Stimulated activated naive CD8-positive, alpha-beta T cell treated with anti-CD3 and anti-CD28 coated beads, Interleukin-15, Interleukin-2, amounts not matched to agents 100 ng/mL and 50 ng/mL, for 24 hours (primary cell): Measurements from ENCODE around the gene SLC26A2.
A peak's percentile ranks its signal among the peaks of the same experiment; 100 is the strongest.
"Not testable (repeated sequence)": the region's sequence is repeated elsewhere in the genome, so short reads cannot be mapped to it uniquely, and the experiment has no call there.

ENCODE experiments used
- H3K27ac Mint-ChIP-seq: one replicate; pipeline ENCODE4 v1.8.0; 2021; ENCODE audit warnings: mild to moderate bottlenecking, mixed read lengths
- H3K27me3 Mint-ChIP-seq: one replicate; pipeline ENCODE4 v1.8.0; 2021; ENCODE audit warnings: mixed read lengths
- H3K36me3 Mint-ChIP-seq: one replicate; pipeline ENCODE4 v1.8.0; 2021; ENCODE audit warnings: low read depth, mixed read lengths
- H3K4me1 Mint-ChIP-seq: one replicate; pipeline ENCODE4 v1.8.0; 2021; ENCODE audit warnings: low read depth, mixed read lengths
- H3K4me3 Mint-ChIP-seq: one replicate; pipeline ENCODE4 v1.8.0; 2021; ENCODE audit warnings: mild to moderate bottlenecking, mixed read lengths
- H3K9me3 Mint-ChIP-seq: one replicate; pipeline ENCODE4 v1.8.0; 2021; ENCODE audit warnings: mixed read lengths

The SLC26A2 gene

DNA sequence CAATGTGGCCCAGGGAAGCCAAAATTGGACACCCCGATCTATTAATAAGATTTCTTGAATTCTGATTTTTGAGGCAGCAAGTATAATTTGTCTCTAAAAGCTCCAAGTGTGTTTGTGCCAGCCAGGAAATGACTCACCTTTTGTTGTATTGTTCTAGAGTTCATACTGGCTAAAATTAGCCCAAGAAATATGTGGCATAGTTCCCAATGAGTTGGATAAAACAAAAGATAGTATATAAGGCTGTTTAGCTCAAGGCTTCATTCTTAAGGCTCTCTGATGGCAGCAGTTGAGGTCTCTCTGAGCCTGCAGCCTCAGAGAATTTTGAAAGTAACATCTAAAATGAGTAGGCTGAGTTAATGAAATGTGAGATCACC is 61.6 kb downstream of the SLC26A2 start:
- Mint-ChIP-seq H3K27ac (peak overlapping the region; percentile 46), H3K4me3 (no peak overlapping the region), H3K36me3 (peaks cover 91% of the 10 kb centered on the region), H3K4me1 (peaks cover 13% of the 10 kb centered on the region), H3K27me3 (no peaks in the 10 kb centered on the region), H3K9me3 (no peaks in the 10 kb centered on the region)

DNA sequence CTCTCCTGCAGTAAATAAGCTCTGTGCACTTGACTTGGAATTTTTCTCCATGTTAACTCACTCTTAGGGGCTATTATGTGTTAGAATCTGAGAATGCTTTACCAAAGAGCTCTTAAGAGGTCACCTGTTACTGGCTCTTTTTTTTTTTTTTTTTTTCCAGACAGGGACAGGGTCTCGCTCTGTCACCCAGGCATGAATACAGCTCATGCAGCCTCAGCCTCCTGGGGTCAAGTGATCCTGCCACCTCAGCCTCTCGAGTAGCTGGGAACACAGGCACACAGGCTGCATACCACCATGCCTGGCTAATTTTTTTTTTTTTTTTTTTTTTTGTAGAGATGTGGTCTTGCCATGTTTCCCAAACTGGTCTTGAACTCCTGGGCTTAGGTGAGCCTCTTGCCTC is 62.1 kb downstream of the SLC26A2 start:
- Mint-ChIP-seq H3K4me1 (peaks cover 13% of the 10 kb centered on the region), H3K27me3 (no peaks in the 10 kb centered on the region), H3K36me3 (peaks cover 89% of the 10 kb centered on the region), H3K9me3 (no peaks in the 10 kb centered on the region), H3K27ac (no peak overlapping the region), H3K4me3 (no peak overlapping the region)

DNA sequence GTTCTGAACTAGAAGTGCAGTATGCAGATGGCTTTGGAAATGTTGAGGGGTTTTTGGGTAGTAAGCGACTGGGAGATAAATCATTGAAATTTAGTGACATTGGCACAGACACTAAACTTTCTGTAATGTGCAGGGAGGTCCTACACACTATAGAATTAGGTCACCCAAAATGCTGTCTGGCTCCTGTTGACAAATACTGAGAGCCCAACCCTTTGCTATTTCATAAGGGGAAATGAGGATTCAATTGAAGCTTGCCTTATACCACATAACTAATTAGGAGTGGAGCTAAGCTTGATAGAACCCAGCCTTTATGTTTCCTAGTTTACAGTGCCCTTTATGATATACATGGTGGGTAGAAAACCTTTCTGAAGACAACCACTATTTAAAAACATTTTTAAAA is 62.6 kb downstream of the SLC26A2 start:
- peaks cover 89% of the 10 kb centered on the region for H3K36me3 Mint-ChIP-seq
- H3K27ac Mint-ChIP-seq, result no peak overlapping the region
- no peaks in the 10 kb centered on the region for H3K27me3 Mint-ChIP-seq
- no peaks in the 10 kb centered on the region for H3K9me3 Mint-ChIP-seq
- peaks cover 13% of the 10 kb centered on the region for H3K4me1 Mint-ChIP-seq
- H3K4me3 Mint-ChIP-seq, result no peak overlapping the region

DNA sequence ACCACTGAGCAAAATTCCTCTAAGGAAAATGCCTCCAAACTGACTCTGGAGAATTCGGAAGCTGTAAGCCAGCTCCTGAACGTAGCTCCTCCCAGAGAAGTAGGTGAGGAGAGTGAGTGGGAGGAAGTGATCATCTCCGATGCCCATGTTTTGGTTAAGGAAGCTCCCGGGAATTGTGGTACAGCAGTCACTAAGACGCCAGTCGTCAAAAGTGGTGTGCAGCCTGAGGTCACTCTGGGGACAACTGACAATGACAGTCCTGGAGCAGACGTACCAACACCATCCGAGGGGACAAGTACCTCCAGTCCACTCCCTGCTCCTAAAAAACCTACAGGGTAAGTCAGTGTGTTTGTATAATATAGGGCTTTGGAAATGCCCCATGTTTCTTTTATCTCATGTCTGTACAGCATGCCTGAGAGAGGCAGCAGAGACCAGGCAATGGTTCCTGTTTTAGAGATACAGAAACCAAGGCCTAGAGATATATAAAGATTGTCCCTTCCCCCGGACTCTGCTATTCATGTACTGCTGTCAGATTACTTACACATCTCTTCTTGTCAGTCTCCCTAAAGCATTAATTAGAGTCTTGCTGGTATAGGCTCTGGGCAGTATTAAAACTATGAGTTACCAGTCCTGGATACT is 63.9 kb downstream of the SLC26A2 start:
- Mint-ChIP-seq H3K27me3 (no peaks in the 10 kb centered on the region), H3K4me1 (peaks cover 13% of the 10 kb centered on the region), H3K4me3 (no peak overlapping the region), H3K9me3 (no peaks in the 10 kb centered on the region), H3K36me3 (peaks cover 78% of the 10 kb centered on the region), H3K27ac (no peak overlapping the region)

DNA sequence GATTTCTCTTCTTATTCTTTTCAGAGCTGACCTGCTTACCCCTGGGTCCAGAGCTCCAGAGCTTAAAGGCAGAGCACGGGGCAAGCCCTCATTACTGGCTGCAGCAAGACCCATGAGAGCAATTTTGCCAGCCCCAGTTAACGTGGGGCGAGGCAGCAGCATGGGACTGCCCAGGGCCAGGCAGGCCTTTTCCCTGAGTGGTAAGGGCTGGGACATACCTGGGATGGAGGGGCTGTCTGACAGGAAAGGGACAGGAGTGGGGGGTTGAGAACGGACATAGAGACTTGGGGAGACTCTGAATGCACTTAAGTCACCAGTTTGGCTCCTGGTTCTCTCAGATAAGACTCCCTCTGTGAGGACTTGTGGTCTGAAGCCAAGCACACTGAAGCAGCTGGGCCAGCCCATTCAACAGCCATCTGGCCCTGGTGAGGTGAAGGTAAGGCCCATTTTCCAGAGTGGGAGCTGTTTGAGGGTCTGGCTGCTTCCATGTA is 66.2 kb downstream of the SLC26A2 start:
- peaks cover 74% of the 10 kb centered on the region for H3K36me3 Mint-ChIP-seq

DNA sequence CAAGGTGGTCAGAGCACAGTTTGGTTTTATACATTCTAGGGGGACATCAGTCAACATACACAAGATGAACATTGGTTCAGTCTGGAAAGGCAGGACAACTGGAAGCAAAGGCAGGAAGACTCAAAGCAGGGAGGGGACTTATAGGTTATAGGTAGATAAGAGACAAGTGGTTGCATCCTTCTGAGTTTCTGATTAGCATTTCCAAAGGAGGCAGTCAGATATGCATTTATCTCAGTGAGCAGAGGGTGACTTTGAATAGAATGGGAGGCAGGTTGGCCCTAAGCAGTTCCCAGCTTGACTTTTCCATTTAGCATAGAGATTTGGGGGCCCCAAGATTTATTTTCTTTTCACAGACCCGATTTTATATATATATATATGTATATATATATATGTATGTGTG is 67.5 kb downstream of the SLC26A2 start:
- H3K9me3 Mint-ChIP-seq, H3K4me1 Mint-ChIP-seq, H3K27ac Mint-ChIP-seq, H3K4me3 Mint-ChIP-seq, H3K27me3 Mint-ChIP-seq: not testable (repeated sequence)
- H3K36me3 Mint-ChIP-seq, result peaks cover 69% of the 10 kb centered on the region

More for the DNA sequence above, 66.2 kb downstream of the SLC26A2 start:
- Mint-ChIP-seq H3K4me1 (peaks cover 5% of the 10 kb centered on the region), H3K9me3 (no peaks in the 10 kb centered on the region), H3K27ac (no peak overlapping the region), H3K4me3 (no peak overlapping the region), H3K27me3 (no peaks in the 10 kb centered on the region)

DNA sequence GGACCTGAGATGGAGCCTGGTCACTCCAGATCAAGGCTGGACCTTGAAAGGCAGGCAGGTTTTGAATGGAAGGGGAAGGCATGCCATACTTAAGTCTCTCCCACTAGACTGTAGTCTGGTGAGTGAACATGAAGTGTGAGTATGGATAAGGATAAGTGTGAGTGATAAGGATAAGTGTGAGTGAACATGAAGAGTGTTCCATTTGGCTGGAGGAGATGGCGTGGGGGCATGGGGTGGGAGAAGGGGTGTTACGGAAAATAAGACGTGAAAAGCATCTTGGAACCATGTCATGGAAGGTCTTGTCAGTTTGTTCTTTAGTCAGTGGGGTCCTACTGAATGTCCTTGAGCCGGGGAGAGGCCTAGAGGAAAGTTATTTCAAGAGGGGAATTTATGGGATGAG is 72.8 kb downstream of the SLC26A2 start:
- no peaks in the 10 kb centered on the region for H3K9me3 Mint-ChIP-seq
- no peak overlapping the region for H3K4me3 Mint-ChIP-seq
- H3K27ac Mint-ChIP-seq, result no peak overlapping the region
- H3K36me3 Mint-ChIP-seq, result peaks cover 73% of the 10 kb centered on the region
- no peaks in the 10 kb centered on the region for H3K4me1 Mint-ChIP-seq
- no peaks in the 10 kb centered on the region for H3K27me3 Mint-ChIP-seq

DNA sequence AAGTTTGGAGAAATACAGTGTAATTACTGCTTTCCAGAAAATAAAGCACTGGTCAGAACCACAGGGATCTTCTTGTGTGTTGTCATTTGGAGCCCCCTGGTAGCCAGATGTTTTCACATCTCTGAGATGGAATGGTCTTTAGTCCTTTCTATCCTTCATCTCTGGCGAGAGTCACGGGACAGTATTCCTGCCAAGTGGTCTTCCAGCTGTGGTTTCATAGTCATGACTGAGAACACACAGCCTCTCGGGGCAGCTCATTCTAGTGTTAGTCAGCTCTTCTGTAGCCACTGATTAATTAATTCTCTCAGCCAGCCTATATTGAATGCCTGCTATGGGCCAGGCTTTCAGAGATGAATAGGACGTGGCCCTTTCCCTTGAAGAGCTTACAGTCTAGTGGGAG is 74.1 kb downstream of the SLC26A2 start:
- Mint-ChIP-seq H3K4me3 (no peak overlapping the region), H3K36me3 (peaks cover 79% of the 10 kb centered on the region), H3K27ac (no peak overlapping the region), H3K9me3 (no peaks in the 10 kb centered on the region), H3K4me1 (no peaks in the 10 kb centered on the region), H3K27me3 (no peaks in the 10 kb centered on the region)

DNA sequence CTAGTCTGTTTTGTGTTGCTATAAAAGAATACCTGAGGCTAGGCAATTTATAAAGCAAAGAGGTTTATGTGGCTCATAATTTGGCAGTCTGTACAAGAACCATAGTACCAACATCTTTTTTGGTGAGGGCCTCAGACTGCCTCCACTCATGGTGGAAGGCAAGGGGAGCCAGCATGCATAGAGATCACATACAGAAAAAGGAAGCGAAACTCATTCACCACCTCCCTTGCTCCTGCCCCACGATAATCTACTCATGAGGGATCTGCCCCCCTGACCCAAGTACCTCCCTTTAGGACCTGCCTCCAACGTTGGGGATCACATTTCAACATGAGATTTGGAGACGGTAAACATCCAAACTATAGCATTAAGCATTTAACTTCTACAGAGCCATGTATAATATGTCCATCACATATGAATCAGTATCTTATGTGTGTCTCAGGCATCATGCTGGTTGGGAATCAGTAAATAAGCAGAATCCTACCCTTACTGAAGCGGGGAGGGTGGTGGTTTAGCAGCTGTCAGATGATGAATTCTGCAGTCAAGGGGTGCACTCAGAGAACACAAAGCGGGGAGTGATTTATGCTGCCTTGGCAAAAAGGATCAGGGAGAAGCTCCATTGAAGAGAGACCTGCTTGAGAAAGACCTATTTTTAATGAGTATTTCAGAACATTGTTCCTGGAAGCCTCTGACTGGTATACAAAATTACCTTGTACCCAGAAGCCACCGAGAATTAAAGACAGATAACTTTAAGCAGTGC is 74.8 kb downstream of the SLC26A2 start:
- Mint-ChIP-seq H3K4me3 (no peak overlapping the region), H3K27ac (no peak overlapping the region), H3K9me3 (no peaks in the 10 kb centered on the region), H3K27me3 (no peaks in the 10 kb centered on the region), H3K4me1 (no peaks in the 10 kb centered on the region), H3K36me3 (peaks cover 81% of the 10 kb centered on the region)

DNA sequence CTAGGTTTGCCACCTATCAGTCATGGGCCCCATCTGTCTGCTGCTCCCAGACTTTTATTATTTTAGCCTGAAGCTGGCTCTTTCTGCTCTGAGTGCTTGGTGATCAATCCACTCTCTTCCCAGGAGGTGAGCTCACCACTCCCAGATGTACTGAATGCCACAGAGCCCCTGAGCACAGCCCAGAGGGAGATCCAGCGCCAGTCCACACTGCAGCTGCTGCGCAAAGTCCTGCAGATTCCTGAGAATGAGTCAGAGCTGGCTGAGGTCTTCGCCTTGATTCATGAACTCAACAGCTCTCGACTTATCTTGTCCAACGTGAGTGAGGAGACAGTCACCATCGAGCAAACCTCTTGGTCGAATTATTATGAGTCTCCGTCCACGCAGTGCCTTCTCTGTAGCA is 76.0 kb downstream of the SLC26A2 start:
- H3K27ac Mint-ChIP-seq, result no peak overlapping the region
- no peaks in the 10 kb centered on the region for H3K9me3 Mint-ChIP-seq
- no peak overlapping the region for H3K4me3 Mint-ChIP-seq
- peaks cover 84% of the 10 kb centered on the region for H3K36me3 Mint-ChIP-seq
- no peaks in the 10 kb centered on the region for H3K4me1 Mint-ChIP-seq
- no peaks in the 10 kb centered on the region for H3K27me3 Mint-ChIP-seq
